IMR-90 (cell line): ENCODE measurements around the gene CLEC1A. TPM values are rescaled to one million over a fixed set of nuclear protein-coding genes. Genes with fewer than 3 reads are reported as not detected.

ENCODE experiments used
- ATAC-seq: fragments of 200-7000 bp; cut with Tn5 transposase; 2 replicates; pipeline ENCODE4 v1.9.1; 2020; ENCODE audit warnings: low read depth, mild to moderate bottlenecking, moderate library complexity
- BruUV-seq: library from RNA; stranded (reverse); fragments of 400-500 nt; replicated peaks from 2 replicates; lab custom pipeline; 2021; lab: Mats Ljungman, UMichigan
- CTCF ChIA-PET: fragments of 300-600 bp; formaldehyde crosslinking; extraction: SDS; loops from one replicate; lab custom pipeline; 2021; ENCODE audit warnings: antibody characterized with exemption; lab: Yijun Ruan, JAX
- POLR2A ChIA-PET: fragments of 300-600 bp; sonication (Branson Sonifier 250); formaldehyde crosslinking; loops from one replicate; lab custom pipeline; 2022; ENCODE audit warnings: antibody characterized with exemption; ENCODE audit not compliant: unreplicated experiment; lab: Charles Lee
- DNase-seq: peaks from one replicate; pipeline ENCODE4 v3.0.0; 2013
- H2AFZ ChIP-seq: replicated peaks from 2 replicates; pipeline ENCODE3; 2013; ENCODE audit warnings: low read length, mild to moderate bottlenecking; ENCODE audit not compliant: poor library complexity
- H2AK5ac ChIP-seq: 2 replicates; pipeline ENCODE4 v1.6.1; 2013; ENCODE audit warnings: low read depth, low read length, inconsistent platforms
- H2AK9ac ChIP-seq: replicated peaks from 2 replicates; pipeline ENCODE3; 2013; ENCODE audit warnings: mild to moderate bottlenecking, low read depth, low read length, moderate library complexity; ENCODE audit not compliant: poor library complexity
- H2BK120ac ChIP-seq: 2 replicates; pipeline ENCODE4 v1.6.1; 2013; ENCODE audit warnings: low read depth, low read length, inconsistent platforms
- H2BK15ac ChIP-seq: 3 replicates; pipeline ENCODE4 v1.6.1; 2013; ENCODE audit warnings: low read depth, low read length, inconsistent platforms
- H2BK20ac ChIP-seq: 2 replicates; pipeline ENCODE4 v1.6.1; 2013; ENCODE audit warnings: low read depth, mild to moderate bottlenecking, inconsistent platforms, low read length, moderate library complexity
- H2BK5ac ChIP-seq: 2 replicates; pipeline ENCODE4 v1.6.1; 2013; ENCODE audit warnings: mild to moderate bottlenecking, low read depth, low read length, inconsistent platforms; ENCODE audit not compliant: poor library complexity, severe bottlenecking
- H3K14ac ChIP-seq: replicated peaks from 2 replicates; pipeline ENCODE4 v1.6.1; 2013; ENCODE audit warnings: low read depth, low read length, inconsistent platforms
- H3K18ac ChIP-seq: 2 replicates; pipeline ENCODE4 v1.6.1; 2013; ENCODE audit warnings: low read depth, low read length, control low read depth
- H3K23ac ChIP-seq: 2 replicates; pipeline ENCODE4 v1.6.1; 2013; ENCODE audit warnings: low read depth, low read length, inconsistent platforms
- H3K27ac ChIP-seq: 2 replicates; pipeline ENCODE4 v1.5.1; 2013; ENCODE audit warnings: mild to moderate bottlenecking, control low read depth, low read length; ENCODE audit not compliant: insufficient read depth
- H3K27me3 ChIP-seq: 2 replicates; pipeline ENCODE4 v1.6.1; 2013; ENCODE audit warnings: low read length; ENCODE audit not compliant: control insufficient read depth, insufficient read depth
- H3K36me3 ChIP-seq: 2 replicates; pipeline ENCODE4 v1.6.1; 2013; ENCODE audit warnings: low read length, mixed read lengths; ENCODE audit not compliant: control insufficient read depth, insufficient read depth
- H3K4ac ChIP-seq: 2 replicates; pipeline ENCODE4 v1.6.1; 2013; ENCODE audit warnings: low read depth, low read length, inconsistent platforms
- H3K4me1 ChIP-seq: 2 replicates; pipeline ENCODE4 v1.6.1; 2013; ENCODE audit warnings: low read length, mixed read lengths; ENCODE audit not compliant: control insufficient read depth, insufficient read depth
- H3K4me2 ChIP-seq: 2 replicates; pipeline ENCODE4 v1.6.1; 2013; ENCODE audit warnings: low read depth, mild to moderate bottlenecking, control low read depth, low read length, moderate library complexity
- H3K4me3 ChIP-seq: 2 replicates; pipeline ENCODE4 v1.5.1; 2013; ENCODE audit warnings: low read depth, mild to moderate bottlenecking, control low read depth, low read length, moderate library complexity; ENCODE audit not compliant: insufficient read depth
- H3K56ac ChIP-seq: 2 replicates; pipeline ENCODE4 v1.6.1; 2013; ENCODE audit warnings: low read length, inconsistent platforms; ENCODE audit not compliant: insufficient read depth; ENCODE audit errors: extremely low read depth
- H3K79me1 ChIP-seq, 2 experiments: 2 replicates each; pipeline ENCODE4 v1.6.1; 2013; ENCODE audit warnings: low read length in 2 of 2, inconsistent platforms in 1 of 2, low read depth in 1 of 2
- H3K9ac ChIP-seq: 2 replicates; pipeline ENCODE4 v1.6.1; 2013; ENCODE audit warnings: low read depth, low read length, control low read depth
- H3K9me1 ChIP-seq: 2 replicates; pipeline ENCODE4 v1.6.1; 2013; ENCODE audit warnings: low read length, inconsistent platforms; ENCODE audit not compliant: insufficient read depth
- H3K9me3 ChIP-seq: 2 replicates; pipeline ENCODE4 v1.6.1; 2013; ENCODE audit warnings: low read length; ENCODE audit not compliant: control insufficient read depth, insufficient read depth
- H4K20me1 ChIP-seq: 2 replicates; pipeline ENCODE4 v1.6.1; 2013; ENCODE audit warnings: low read length, inconsistent platforms; ENCODE audit not compliant: insufficient read depth
- H4K5ac ChIP-seq: 2 replicates; pipeline ENCODE4 v1.6.1; 2013; ENCODE audit warnings: mild to moderate bottlenecking, low read depth, low read length, control low read depth
- H4K8ac ChIP-seq, 2 experiments: 2 replicates each; pipeline ENCODE4 v1.6.1; 2013; ENCODE audit warnings: low read depth in 2 of 2, low read length in 2 of 2, control low read depth in 1 of 2, inconsistent platforms in 1 of 2
- H4K91ac ChIP-seq: 2 replicates; pipeline ENCODE4 v1.6.1; 2013; ENCODE audit warnings: low read depth, low read length, inconsistent platforms; ENCODE audit not compliant: insufficient read depth
- BHLHE40 ChIP-seq: fragments of 150-350 bp; IDR thresholded peaks from 2 replicates; pipeline ENCODE4 v1.6.1; 2016; ENCODE audit warnings: mild to moderate bottlenecking, low read depth, low read length
- CEBPB ChIP-seq: IDR thresholded peaks from 2 replicates; pipeline ENCODE4 v1.6.1; 2012; ENCODE audit warnings: low read depth, low read length, improper control_type of control experiment
- CHD1 ChIP-seq: IDR thresholded peaks from 2 replicates; pipeline ENCODE4 v1.6.1; 2012; ENCODE audit warnings: low read depth, low read length, improper control_type of control experiment
- ELK1 ChIP-seq: fragments of 150-350 bp; IDR thresholded peaks from 2 replicates; pipeline ENCODE4 v1.6.1; 2016; ENCODE audit warnings: low read depth, mild to moderate bottlenecking, low read length, moderate library complexity, borderline replicate concordance
- FOS ChIP-seq: fragments of 150-350 bp; IDR thresholded peaks from 2 replicates; pipeline ENCODE4 v1.6.1; 2016; ENCODE audit warnings: low read depth, low read length
- MAFK ChIP-seq: IDR thresholded peaks from 2 replicates; pipeline ENCODE4 v1.6.1; 2012; ENCODE audit warnings: low read depth, low read length, improper control_type of control experiment
- MXI1 ChIP-seq: IDR thresholded peaks from 2 replicates; pipeline ENCODE4 v1.6.1; 2012; ENCODE audit warnings: low read depth, mild to moderate bottlenecking, low read length, moderate library complexity, borderline replicate concordance
- NFE2L2 ChIP-seq: fragments of 150-350 bp; IDR thresholded peaks from 2 replicates; pipeline ENCODE4 v1.6.1; 2016; ENCODE audit warnings: low read depth, mild to moderate bottlenecking, low read length
- POLR2A ChIP-seq: IDR thresholded peaks from 2 replicates; pipeline ENCODE4 v1.6.1; 2012; ENCODE audit warnings: mild to moderate bottlenecking, low read depth, low read length
- RAD21 ChIP-seq: IDR thresholded peaks from 2 replicates; pipeline ENCODE4 v1.6.1; 2012; ENCODE audit warnings: low read length, improper control_type of control experiment
- RCOR1 ChIP-seq: IDR thresholded peaks from 2 replicates; pipeline ENCODE4 v1.6.1; 2012; ENCODE audit warnings: mild to moderate bottlenecking, low read length, improper control_type of control experiment; ENCODE audit not compliant: insufficient replicate concordance
- RFX5 ChIP-seq: IDR thresholded peaks from 2 replicates; pipeline ENCODE4 v1.8.0; 2012; ENCODE audit warnings: low read depth, mild to moderate bottlenecking, low read length, moderate library complexity
- SMC3 ChIP-seq: fragments of 150-350 bp; IDR thresholded peaks from 2 replicates; pipeline ENCODE4 v1.6.1; 2016; ENCODE audit warnings: low read depth, mild to moderate bottlenecking, antibody characterized with exemption, low read length, moderate library complexity
- USF2 ChIP-seq: fragments of 150-350 bp; IDR thresholded peaks from 2 replicates; pipeline ENCODE4 v1.6.1; 2017; ENCODE audit warnings: mild to moderate bottlenecking, antibody characterized with exemption, low read length, low read depth
- WGBS, 2 experiments: methylation state at CpG; one replicate each; pipeline versions ENCODE4 v1.1.5 to v1.1.7; 2013; ENCODE audit warnings: missing lambda C conversion rate in 2 of 2; ENCODE audit not compliant: insufficient read length in 1 of 2; ENCODE audit errors: extremely low coverage in 2 of 2; 5-methylcytosine and 5-hydroxymethylcytosine counted together
- dilution Hi-C: fragments of 300-500 bp; cut with HindIII; formaldehyde crosslinking; loops from one replicate; pipeline ENCODE4 v1.14.3; 2018; ENCODE audit warnings: low sequenced_read_pairs; ENCODE audit not compliant: unreplicated experiment
- in situ Hi-C: fragments of 300-500 bp; cut with MboI; formaldehyde crosslinking; loops from 3 replicates; pipeline ENCODE4 v1.14.3; 2019; ENCODE audit warnings: low sequenced_read_pairs, inconsistent platforms, mixed read lengths
- intact Hi-C: fragments of 100-400 bp; cut with micrococcal nuclease; formaldehyde crosslinking; loops from 2 replicates; pipeline ENCODE4 v1.10.0; 2022
- polyA plus RNA-seq, 3 experiments: library from polyadenylated mRNA; depleted of rRNA; stranded (reverse); fragments of >200 nt; gene quantifications; 2 replicates each; pipeline ENCODE4 v1.2.3, GENCODE V29; 2012; ENCODE audit warnings: low replicate concordance in 1 of 3
- total RNA-seq: library from RNA; depleted of rRNA; stranded (reverse); fragments of >200 nt; gene quantifications from 2 replicates; pipeline ENCODE4 v1.2.3, GENCODE V29; 2012

CLEC1A gene
- total and polyA plus RNA-seq, 2 of the 4 experiments (the other 2 are of a cell fraction): not detected

- no TSS peak for BruUV-seq
- Histone ChIP-seq H2AK5ac (no peak overlapping the region), H3K14ac (no peak overlapping the region), H4K5ac (no peak overlapping the region), H2BK15ac (no peak overlapping the region), H3K18ac (no peak overlapping the region), H3K36me3 (no peaks in the 10 kb centered on the region), H3K4me1 (no peaks in the 10 kb centered on the region), H3K56ac (no peak overlapping the region), H2AK9ac (no peak overlapping the region), H2AFZ (no peak overlapping the region), H3K27ac (no peak overlapping the region), H3K23ac (no peak overlapping the region), H4K20me1 (no peaks in the 10 kb centered on the region), H3K9ac (no peak overlapping the region), H2BK20ac (no peak overlapping the region), H3K79me1 (no peaks in the 10 kb centered on the region), H2BK120ac (no peak overlapping the region), H3K4me3 (no peak overlapping the region), H4K91ac (no peak overlapping the region), H3K27me3 (no peaks in the 10 kb centered on the region), H4K8ac (no peak overlapping the region), H3K4me2 (no peak overlapping the region), H3K9me3 (no peaks in the 10 kb centered on the region), H3K9me1 (no peaks in the 10 kb centered on the region), H2BK5ac (no peak overlapping the region), H3K4ac (no peak overlapping the region)
- WGBS, 2 experiments: 68% methylated on average over 6 of the region's 13 CpGs; no CpG with 5 or more reads in 1 of the 2 experiments
- intact Hi-C loops (no loop called here), in situ Hi-C loops (no loop called here), dilution Hi-C loops (no loop called here)
- DNase-seq (no peak), ATAC-seq (no peak)
- ChIA-PET POLR2A (no interaction called here), CTCF (interaction anchor here (0.6 to 2.2 kb wide), 5 partner anchors 9 to 386 kb away, joined by 3 to 6 read pairs (median 3); no protein-coding TSS in a partner anchor)
- TF ChIP-seq RCOR1 (no peak), CEBPB (no peak), SMC3 (no peak), POLR2A (no peak), ELK1 (no peak), FOS (no peak), RFX5 (no peak), BHLHE40 (no peak), USF2 (no peak), CHD1 (no peak), MAFK (no peak), NFE2L2 (no peak), MXI1 (no peak), RAD21 (no peak)
These were observed 37.9 kb upstream of the CLEC1A start for GRCh38 chr12:10136637-10137205.
